ENCODE results near the gene ATP8B1.

GRCh38 chr18:57698571-57699276 is 104.4 kb downstream of the ATP8B1 start:
- TF ChIP-seq CTCF (conservative IDR thresholded peaks at IDR 0.05; ENCODE audit: low read length) (no peak), EZH2phosphoT487 (IDR thresholded peaks at IDR 0.05; ENCODE audit: borderline replicate concordance) (no peak)

Measured in Loucy (cell line).